NCI-H82 treated with DMSO at 0.1 percent for 48 hours (cell line): ENCODE measurements around the gene SSTR1.
"Not testable (repeated sequence)": the region's sequence is repeated elsewhere in the genome, so short reads cannot be mapped to it uniquely, and the experiment has no call there.

Experiments used
- DNase-seq: peaks from one replicate; lab custom pipeline; 2025; ENCODE audit not compliant: unreplicated experiment; lab: John Stamatoyannopoulos, UW

Gene SSTR1, protein sequence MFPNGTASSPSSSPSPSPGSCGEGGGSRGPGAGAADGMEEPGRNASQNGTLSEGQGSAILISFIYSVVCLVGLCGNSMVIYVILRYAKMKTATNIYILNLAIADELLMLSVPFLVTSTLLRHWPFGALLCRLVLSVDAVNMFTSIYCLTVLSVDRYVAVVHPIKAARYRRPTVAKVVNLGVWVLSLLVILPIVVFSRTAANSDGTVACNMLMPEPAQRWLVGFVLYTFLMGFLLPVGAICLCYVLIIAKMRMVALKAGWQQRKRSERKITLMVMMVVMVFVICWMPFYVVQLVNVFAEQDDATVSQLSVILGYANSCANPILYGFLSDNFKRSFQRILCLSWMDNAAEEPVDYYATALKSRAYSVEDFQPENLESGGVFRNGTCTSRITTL

GRCh38 chr14:38207736-38208617 lies at the start of gene SSTR1:
SSTR1 (plus strand) TSS chr14:38207904; CDS start chr14:38209390, 1,486 bp downstream.
- DNase-seq = no peak

- no peak for DNase-seq
Measured at GRCh38 chr14:38158468-38158867, 49.2 kb upstream of the SSTR1 start.

DNA sequence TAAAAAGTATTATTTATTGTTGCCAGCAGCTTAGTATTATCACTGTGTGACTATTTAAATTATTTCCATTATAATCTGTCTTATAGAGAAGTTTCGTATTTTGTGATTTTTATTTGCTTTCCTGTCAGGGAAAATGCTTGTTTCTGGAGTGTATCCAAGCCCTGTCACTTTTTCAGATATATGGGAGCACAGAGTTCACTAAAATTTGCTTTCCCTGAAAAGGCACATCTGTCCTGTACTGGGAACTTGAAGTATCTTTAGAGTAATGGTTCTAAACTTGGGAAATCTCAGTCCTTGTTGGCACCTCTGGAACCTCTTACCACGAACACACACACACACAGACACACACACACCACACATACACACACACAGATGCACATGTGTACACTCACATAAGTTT lies 39.3 kb upstream of the SSTR1 start:
- DNase-seq = no peak

DNA sequence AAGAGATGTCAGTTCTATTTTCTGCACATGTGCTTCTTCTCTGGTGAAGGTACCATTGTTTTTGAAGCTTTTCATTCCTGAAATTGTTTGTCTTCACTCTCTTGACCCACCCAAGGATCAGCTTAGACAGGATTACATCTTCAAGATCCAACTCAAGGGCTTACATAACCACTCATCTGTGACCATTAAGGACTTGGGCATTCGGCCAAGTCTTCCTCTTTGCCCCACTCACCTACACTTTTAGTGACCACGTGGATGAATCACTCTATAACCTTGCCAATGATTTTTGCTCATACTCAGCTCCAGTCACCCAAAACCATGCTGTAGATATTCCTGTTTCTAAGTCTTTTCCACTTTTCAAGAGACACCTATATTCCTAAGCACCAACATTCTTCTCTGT lies 36.5 kb upstream of the SSTR1 start:
- DNase-seq = peak; percentile 60

DNA sequence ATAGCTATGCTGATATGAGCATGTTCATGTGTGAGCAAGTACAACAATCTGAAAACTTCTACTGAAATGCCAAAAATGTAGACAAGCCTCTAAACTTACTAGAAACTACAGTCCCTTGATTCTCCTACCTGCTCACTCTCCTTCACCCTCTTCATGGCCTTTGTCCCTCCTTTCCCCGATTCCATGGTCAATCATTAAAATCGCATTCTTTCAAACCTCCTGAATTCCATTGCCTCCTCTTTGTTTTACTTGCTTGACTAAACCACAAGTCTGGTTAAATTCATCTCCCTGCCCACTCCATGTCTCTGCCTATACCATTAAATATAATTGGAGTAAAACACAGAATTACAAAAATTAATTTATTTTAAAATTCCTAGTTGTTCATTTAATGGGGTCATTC lies 33.0 kb upstream of the SSTR1 start:
- no peak for DNase-seq

DNA sequence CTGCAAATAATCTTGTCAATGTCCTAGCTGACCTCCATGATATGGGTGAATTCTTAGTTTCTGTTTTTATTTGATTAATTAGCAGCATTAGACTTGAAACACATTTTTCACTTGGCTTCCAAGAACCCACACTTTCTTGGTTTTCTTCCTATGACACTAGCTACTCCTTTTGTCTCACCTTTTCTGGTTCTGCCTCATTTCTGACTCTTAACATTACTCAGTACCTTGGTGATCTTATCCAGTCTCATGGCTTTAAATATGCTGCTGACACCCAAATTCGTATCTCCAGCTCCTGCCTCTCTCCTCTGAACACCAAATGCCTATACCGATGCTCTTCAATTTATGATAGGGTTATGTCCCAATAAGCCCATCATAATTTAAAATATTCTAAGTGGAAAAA lies 32.0 kb upstream of the SSTR1 start:
- DNase-seq = no peak

DNA sequence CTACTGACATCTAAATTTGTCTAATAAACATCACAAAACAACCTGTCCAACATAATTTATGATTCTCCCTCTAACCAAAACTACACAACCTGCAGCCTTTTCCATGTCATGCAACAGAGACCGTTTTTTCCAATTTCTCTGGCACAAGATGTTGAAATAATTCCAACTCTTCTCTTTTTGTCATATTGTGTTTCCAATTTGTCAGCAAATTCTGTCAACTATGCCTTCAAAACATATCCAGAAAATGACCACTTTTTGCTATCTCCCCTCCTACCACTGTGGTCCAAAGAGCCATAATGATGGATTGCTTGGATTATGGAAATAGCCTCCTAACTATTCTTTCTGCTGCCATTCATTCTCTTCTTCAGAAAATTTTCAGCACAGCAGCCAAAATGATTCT lies 31.3 kb upstream of the SSTR1 start:
- no peak for DNase-seq

GRCh38 chr14:38184132-38184531 lies 23.6 kb upstream of the SSTR1 start:
- DNase-seq = no peak

DNA sequence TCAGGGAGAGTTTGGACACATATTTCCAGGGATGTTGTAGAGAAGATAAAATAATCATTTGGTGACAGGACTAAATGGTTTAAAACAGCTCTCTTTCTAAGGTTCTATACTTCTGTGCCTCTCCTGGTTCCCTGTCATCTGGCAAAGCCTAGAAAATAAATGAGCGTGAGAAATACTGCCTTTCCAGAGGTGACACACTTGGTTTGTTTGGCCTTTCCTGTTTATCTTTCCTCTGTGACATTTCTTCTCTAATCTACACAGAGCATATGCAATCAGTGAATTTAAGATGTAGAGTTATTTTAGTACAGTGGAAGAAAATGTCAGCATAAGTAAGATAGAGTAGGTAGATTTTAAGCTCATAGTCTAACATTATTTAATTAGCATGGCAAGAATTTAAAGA lies 22.0 kb upstream of the SSTR1 start:
- no peak for DNase-seq

DNA sequence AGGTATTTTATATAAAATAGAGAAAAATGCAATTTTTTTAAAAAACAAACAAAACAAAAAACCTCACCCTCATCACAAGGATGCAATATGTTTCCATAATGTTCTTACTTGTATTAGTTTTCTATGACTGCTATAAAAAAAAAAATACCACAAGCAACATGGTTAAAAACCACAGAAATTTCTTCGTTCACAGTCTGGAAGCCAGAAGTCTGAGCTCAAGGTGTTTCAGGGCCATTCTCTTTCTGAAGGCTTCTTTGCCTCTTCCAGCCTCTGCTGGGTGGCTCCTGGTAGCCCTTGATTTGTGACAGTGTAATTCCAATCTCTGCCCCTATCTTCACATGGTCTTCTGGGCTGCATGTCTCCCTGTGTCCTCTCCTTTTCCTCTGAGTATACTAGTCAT lies 21.5 kb upstream of the SSTR1 start:
- no peak for DNase-seq

DNA sequence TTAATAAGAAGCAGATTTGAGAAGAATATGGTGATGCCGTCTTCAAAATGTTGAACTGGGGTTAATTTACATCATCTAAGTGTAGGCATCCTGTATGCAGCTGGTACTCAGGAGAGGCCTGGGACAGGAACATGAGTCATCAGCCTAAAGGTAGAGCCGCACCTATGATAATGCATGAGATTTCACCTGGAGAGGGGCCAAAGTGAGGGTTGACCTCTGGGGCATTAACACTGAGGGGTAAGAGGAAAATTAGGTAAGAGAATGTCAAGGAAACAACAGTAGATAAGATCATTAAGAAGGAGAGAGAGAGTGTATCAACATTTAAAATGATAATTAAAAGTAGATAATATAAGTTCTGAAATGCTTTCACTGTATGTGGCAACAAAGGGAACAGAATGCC lies 20.2 kb upstream of the SSTR1 start:
- DNase-seq = no peak

GRCh38 chr14:38189930-38190726 lies 17.6 kb upstream of the SSTR1 start:
- no peak for DNase-seq

DNA sequence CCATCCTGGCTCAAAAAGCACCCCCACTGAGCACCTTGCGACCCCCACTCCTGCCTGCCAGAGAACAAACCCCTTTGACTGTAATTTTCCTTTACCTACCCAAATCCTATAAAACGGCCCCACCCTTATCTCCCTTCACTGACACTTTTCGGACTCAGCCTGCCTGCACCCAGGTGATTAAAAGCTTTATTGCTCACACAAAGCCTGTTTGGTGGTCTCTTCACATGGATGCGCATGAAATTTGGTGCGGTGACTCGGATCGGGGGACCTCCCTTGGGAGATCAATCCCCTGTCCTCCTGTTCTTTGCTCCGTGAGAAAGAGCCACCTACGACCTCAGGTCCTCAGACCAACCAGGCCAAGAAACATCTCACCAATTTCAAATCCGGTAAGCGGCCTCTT lies 16.9 kb upstream of the SSTR1 start:
- DNase-seq = not testable (repeated sequence)

GRCh38 chr14:38191491-38191890 lies 16.2 kb upstream of the SSTR1 start:
- not testable (repeated sequence) for DNase-seq

- DNase-seq = no peak
Measured at GRCh38 chr14:38197001-38197783, 10.5 kb upstream of the SSTR1 start.

GRCh38 chr14:38197784-38198335 lies 9.8 kb upstream of the SSTR1 start:
- no peak for DNase-seq

- DNase-seq = no peak
Measured at GRCh38 chr14:38198425-38198824, 9.3 kb upstream of the SSTR1 start.

DNA sequence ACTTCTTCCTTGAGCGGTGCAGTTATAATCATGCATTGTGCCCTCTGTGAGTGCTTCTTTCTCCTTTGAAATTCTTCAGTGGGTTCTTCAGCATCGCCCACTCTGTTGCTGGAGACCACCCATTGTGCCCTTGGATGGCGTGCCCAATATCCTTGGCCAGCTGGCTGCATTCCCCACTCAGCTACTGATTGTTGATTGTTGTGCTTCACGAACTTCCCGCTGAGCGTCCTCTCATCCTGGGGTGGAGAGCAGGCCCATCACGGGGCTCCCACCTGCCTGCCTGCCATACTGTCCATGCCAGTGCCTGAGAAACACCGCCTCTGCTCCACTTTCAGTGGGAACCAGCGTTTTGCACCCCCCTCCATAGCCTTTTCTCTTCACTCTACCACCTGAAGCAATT lies 8.6 kb upstream of the SSTR1 start:
- DNase-seq = no peak

GRCh38 chr14:38199739-38200138 lies 8.0 kb upstream of the SSTR1 start:
- DNase-seq = no peak

- no peak for DNase-seq
Measured at GRCh38 chr14:38201137-38201828, 6.4 kb upstream of the SSTR1 start.
